22Rv1 (cell line): Measurements from ENCODE around the gene TCF7L2.

Source experiments
- CTCF ChIP-seq: fragments of 450-650 bp; IDR thresholded peaks from 2 replicates; pipeline ENCODE4 v1.5.1; 2017; ENCODE audit warnings: mild to moderate bottlenecking
- ZFX ChIP-seq: fragments of 450-650 bp; IDR thresholded peaks from 2 replicates; pipeline ENCODE4 v1.6.1; 2017; ENCODE audit warnings: antibody characterized with exemption, borderline replicate concordance

- no peak for TF ChIP-seq CTCF
- no peak for TF ChIP-seq ZFX
Observed at GRCh38 chr10:112957640-112958092, 7.6 kb downstream of the TCF7L2 start.
